GM23248 (cell line): Measurements from ENCODE around the gene JAML. TPM values are rescaled to one million over a fixed set of nuclear protein-coding genes. Genes with fewer than 3 reads are reported as not detected.

Experiments used
- DNase-seq: peaks from one replicate; pipeline ENCODE4 v3.0.0-alpha.2; 2015
- H2AFZ ChIP-seq: fragments of 200-600 bp; sonication (generic); 2 replicates; pipeline ENCODE4 v1.6.1; 2016; ENCODE audit warnings: antibody characterized with exemption
- H3F3A ChIP-seq: fragments of 200-600 bp; sonication (generic); 2 replicates; pipeline ENCODE4 v1.6.1; 2016; ENCODE audit warnings: mild to moderate bottlenecking, antibody characterized with exemption, mixed run types; ENCODE audit not compliant: insufficient read depth
- H3K27ac ChIP-seq: fragments of 200-600 bp; sonication (generic); 2 replicates; pipeline ENCODE4 v1.5.1; 2016; ENCODE audit warnings: mild to moderate bottlenecking
- H3K27me3 ChIP-seq: fragments of 200-600 bp; sonication (generic); replicated peaks from 2 replicates; pipeline ENCODE4 v1.6.1; 2016; ENCODE audit warnings: mild to moderate bottlenecking; ENCODE audit not compliant: insufficient read depth
- H3K36me3 ChIP-seq: fragments of 200-600 bp; sonication (generic); 2 replicates; pipeline ENCODE4 v1.6.1; 2016; ENCODE audit warnings: low read depth, mild to moderate bottlenecking
- H3K4me1 ChIP-seq: fragments of 200-600 bp; sonication (generic); 2 replicates; pipeline ENCODE4 v1.6.1; 2016; ENCODE audit warnings: mild to moderate bottlenecking; ENCODE audit not compliant: insufficient read depth
- H3K4me2 ChIP-seq: fragments of 200-600 bp; sonication (generic); one replicate; pipeline ENCODE4 v1.6.1; 2016; ENCODE audit warnings: mild to moderate bottlenecking; ENCODE audit not compliant: unreplicated experiment
- H3K4me3 ChIP-seq: fragments of 200-600 bp; sonication (generic); 2 replicates; pipeline ENCODE4 v1.5.1; 2016; ENCODE audit warnings: mild to moderate bottlenecking
- H3K79me2 ChIP-seq: fragments of 200-600 bp; sonication (generic); 2 replicates; pipeline ENCODE4 v1.6.1; 2016; ENCODE audit warnings: mild to moderate bottlenecking; ENCODE audit not compliant: insufficient read depth
- H3K9ac ChIP-seq: fragments of 200-600 bp; sonication (generic); 2 replicates; pipeline ENCODE4 v1.6.1; 2016; ENCODE audit warnings: mild to moderate bottlenecking
- H3K9me2 ChIP-seq: fragments of 200-600 bp; sonication (generic); 2 replicates; pipeline ENCODE4 v1.6.1; 2016; ENCODE audit warnings: mixed run types, mild to moderate bottlenecking, moderate library complexity; ENCODE audit not compliant: insufficient read depth
- H3K9me3 ChIP-seq: fragments of 200-600 bp; sonication (generic); one replicate; pipeline ENCODE4 v1.6.1; 2017; ENCODE audit warnings: low read depth
- H4K20me1 ChIP-seq: fragments of 200-600 bp; sonication (generic); 2 replicates; pipeline ENCODE4 v1.6.0; 2016; ENCODE audit not compliant: insufficient read depth
- EZH2 ChIP-seq: fragments of 200-600 bp; sonication (generic); IDR thresholded peaks from 2 replicates; pipeline ENCODE4 v1.6.1; 2018; ENCODE audit warnings: antibody characterized with exemption, mild to moderate bottlenecking; ENCODE audit not compliant: insufficient read depth, poor library complexity, severe bottlenecking
- EZH2phosphoT487 ChIP-seq: fragments of 200-600 bp; sonication (generic); IDR thresholded peaks from 2 replicates; pipeline ENCODE4 v1.6.1; 2018; ENCODE audit warnings: antibody characterized with exemption, moderate library complexity, mild to moderate bottlenecking, low read depth; ENCODE audit not compliant: insufficient read depth
- WGBS, 2 experiments: methylation state at CpG; one replicate each; pipeline ENCODE4 v1.1.6; 2015 to 2017; ENCODE audit warnings: low lambda C conversion rate in 2 of 2, low coverage in 1 of 2; ENCODE audit errors: missing lambda C conversion rate in 2 of 2; 5-methylcytosine and 5-hydroxymethylcytosine counted together
- in situ Hi-C: fragments of 300-500 bp; cut with MboI; formaldehyde crosslinking; loops from 2 replicates; pipeline ENCODE4 v1.15.0; 2020
- polyA plus RNA-seq: library from polyadenylated mRNA; unstranded; fragments of >200 nt; fragmentation: Nextera tagmentation; extraction: Ambion mirVana; gene quantifications from 2 replicates; pipeline ENCODE4 v1.2.1, GENCODE V29; 2016
- total RNA-seq: library from RNA; depleted of rRNA; stranded (reverse); fragments of >200 nt; shearing (Covaris generic); gene quantifications from 2 replicates; pipeline ENCODE4 v1.2.3, GENCODE V29; 2014

The JAML gene
- total and polyA plus RNA-seq, 2 experiments from 2014 or later, result not detected

GRCh38 chr11:118152020-118152551 lies 72.7 kb downstream of the JAML start:
- Histone ChIP-seq H3K27me3 (peaks cover 76% of the 10 kb centered on the region), H3K9me2 (no peaks in the 10 kb centered on the region), H3K4me3 (no peak overlapping the region), H4K20me1 (no peaks in the 10 kb centered on the region), H3K79me2 (no peaks in the 10 kb centered on the region), H3K36me3 (no peaks in the 10 kb centered on the region), H3K9ac (no peak overlapping the region), H2AFZ (no peak overlapping the region), H3K9me3 (no peaks in the 10 kb centered on the region), H3F3A (no peaks in the 10 kb centered on the region), H3K27ac (no peak overlapping the region), H3K4me1 (no peaks in the 10 kb centered on the region), H3K4me2 (no peak overlapping the region)
- no peak for DNase-seq
- 34 to 37% methylated on average over 16 of the region's 16 CpGs for WGBS, 2 experiments
- in situ Hi-C loops, result no loop called here
- TF ChIP-seq EZH2phosphoT487, result 0 out of 2 replicates have a peak, but pooled peaks have one; percentile 17
- no peak for TF ChIP-seq EZH2

GRCh38 chr11:118151431-118151830 lies 73.4 kb downstream of the JAML start:
- Histone ChIP-seq H3K79me2 (no peaks in the 10 kb centered on the region), H3F3A (no peaks in the 10 kb centered on the region), H3K9me3 (no peaks in the 10 kb centered on the region), H3K36me3 (no peaks in the 10 kb centered on the region), H4K20me1 (no peaks in the 10 kb centered on the region), H3K9me2 (no peaks in the 10 kb centered on the region), H3K27ac (no peak overlapping the region), H3K27me3 (peaks cover 76% of the 10 kb centered on the region), H2AFZ (no peak overlapping the region), H3K9ac (no peak overlapping the region), H3K4me1 (no peaks in the 10 kb centered on the region), H3K4me3 (no peak overlapping the region), H3K4me2 (no peak overlapping the region)
- in situ Hi-C loops, result no loop called here
- no peak for TF ChIP-seq EZH2
- no peak for TF ChIP-seq EZH2phosphoT487
- DNase-seq, result no peak
- 58 to 63% methylated on average over 5 of the region's 5 CpGs for WGBS, 2 experiments

- Histone ChIP-seq H3K4me1 (no peaks in the 10 kb centered on the region), H3K27ac (no peak overlapping the region), H3K27me3 (peaks cover 60% of the 10 kb centered on the region), H3K4me2 (no peak overlapping the region), H4K20me1 (no peaks in the 10 kb centered on the region), H3K9ac (no peak overlapping the region), H3K36me3 (no peaks in the 10 kb centered on the region), H3K4me3 (no peak overlapping the region), H3K79me2 (no peaks in the 10 kb centered on the region), H3F3A (no peaks in the 10 kb centered on the region), H2AFZ (no peak overlapping the region), H3K9me2 (no peaks in the 10 kb centered on the region), H3K9me3 (no peaks in the 10 kb centered on the region)
- no peak for DNase-seq
- in situ Hi-C loops, result no loop called here
- TF ChIP-seq EZH2 (no peak), EZH2phosphoT487 (no peak)
- 50 to 53% methylated on average over 1 of the region's 1 CpG for WGBS, 2 experiments
These were observed 75.3 kb downstream of the JAML start for GRCh38 chr11:118149493-118149892.

- Histone ChIP-seq H3K9me2 (no peaks in the 10 kb centered on the region), H3K9me3 (no peaks in the 10 kb centered on the region), H3K27ac (no peak overlapping the region), H4K20me1 (no peaks in the 10 kb centered on the region), H3K79me2 (no peaks in the 10 kb centered on the region), H3K36me3 (no peaks in the 10 kb centered on the region), H3K27me3 (peaks cover 54% of the 10 kb centered on the region), H3K4me3 (no peak overlapping the region), H3K9ac (no peak overlapping the region), H3K4me1 (no peaks in the 10 kb centered on the region), H3F3A (no peaks in the 10 kb centered on the region), H2AFZ (no peak overlapping the region), H3K4me2 (no peak overlapping the region)
- peak; percentile 26 for DNase-seq
- 68 to 81% methylated on average over 2 of the region's 2 CpGs for WGBS, 2 experiments
- TF ChIP-seq EZH2, result no peak
- TF ChIP-seq EZH2phosphoT487, result no peak
- in situ Hi-C loops, result no loop called here
These were observed 76.0 kb downstream of the JAML start for GRCh38 chr11:118148856-118149255.

- H3K27ac ChIP-seq, result no peak overlapping the region
- no peaks in the 10 kb centered on the region for H3K79me2 ChIP-seq
- in situ Hi-C loops, result no loop called here
- peaks cover 54% of the 10 kb centered on the region for H3K27me3 ChIP-seq
- 53% methylated on average over 8 of the region's 8 CpGs for WGBS, 2 experiments
- no peak for DNase-seq
- no peak overlapping the region for H2AFZ ChIP-seq
- no peak overlapping the region for H3K4me2 ChIP-seq
- H4K20me1 ChIP-seq, result no peaks in the 10 kb centered on the region
- no peak overlapping the region for H3K9ac ChIP-seq
- no peaks in the 10 kb centered on the region for H3F3A ChIP-seq
- TF ChIP-seq EZH2phosphoT487 (no peak), EZH2 (no peak)
- no peak overlapping the region for H3K4me3 ChIP-seq
- no peaks in the 10 kb centered on the region for H3K36me3 ChIP-seq
- H3K9me2 ChIP-seq, result no peaks in the 10 kb centered on the region
- H3K4me1 ChIP-seq, result no peaks in the 10 kb centered on the region
- no peaks in the 10 kb centered on the region for H3K9me3 ChIP-seq
These were observed 76.6 kb downstream of the JAML start for GRCh38 chr11:118148240-118148639.
